GM23338 (cell line): ENCODE results near the gene GSG1L. TPM values are rescaled to one million over a fixed set of nuclear protein-coding genes. Genes with fewer than 3 reads are reported as not detected.

Experiments
- ATAC-seq: fragments of 200-7000 bp; cut with Tn5 transposase; 3 replicates; pipeline ENCODE4 v1.9.1; 2020
- DNase-seq: peaks from one replicate; pipeline ENCODE4 v3.0.0-alpha.2; 2015; ENCODE audit warnings: low spot score
- H2AFZ ChIP-seq: fragments of 200-600 bp; sonication (generic); 2 replicates; pipeline ENCODE4 v1.8.0; 2016; ENCODE audit warnings: antibody characterized with exemption, mild to moderate bottlenecking, moderate library complexity
- H3F3A ChIP-seq: fragments of 200-600 bp; sonication (generic); replicated peaks from 2 replicates; pipeline ENCODE4 v1.8.0; 2017; ENCODE audit warnings: antibody characterized with exemption, mixed run types, low read depth
- H3K27ac ChIP-seq: fragments of 200-600 bp; sonication (generic); 2 replicates; pipeline ENCODE4 v1.6.1; 2016; ENCODE audit warnings: low read depth
- H3K27me3 ChIP-seq: fragments of 200-600 bp; sonication (generic); 2 replicates; pipeline ENCODE4 v1.8.0; 2016; ENCODE audit warnings: mild to moderate bottlenecking, mixed run types, moderate library complexity; ENCODE audit not compliant: insufficient read depth
- H3K36me3 ChIP-seq: fragments of 200-600 bp; sonication (generic); 2 replicates; pipeline ENCODE4 v1.8.0; 2016; ENCODE audit warnings: mild to moderate bottlenecking; ENCODE audit not compliant: insufficient read depth
- H3K4me1 ChIP-seq: fragments of 200-600 bp; sonication (generic); 2 replicates; pipeline ENCODE4 v1.8.0; 2016; ENCODE audit warnings: mild to moderate bottlenecking, moderate library complexity; ENCODE audit not compliant: insufficient read depth
- H3K4me2 ChIP-seq: fragments of 200-600 bp; sonication (generic); 2 replicates; pipeline ENCODE4 v1.7.1; 2017; ENCODE audit warnings: mixed run types
- H3K4me3 ChIP-seq: fragments of 200-600 bp; sonication (generic); 2 replicates; pipeline ENCODE4 v1.6.1; 2016; ENCODE audit warnings: mixed run types
- H3K79me2 ChIP-seq: fragments of 200-600 bp; sonication (generic); replicated peaks from 2 replicates; pipeline ENCODE4 v1.8.0; 2017; ENCODE audit warnings: mild to moderate bottlenecking; ENCODE audit not compliant: insufficient read depth
- H3K9me2 ChIP-seq: fragments of 200-600 bp; sonication (generic); 2 replicates; pipeline ENCODE4 v1.8.0; 2017; ENCODE audit not compliant: insufficient read depth
- H4K20me1 ChIP-seq: fragments of 200-600 bp; sonication (generic); replicated peaks from 2 replicates; pipeline ENCODE4 v1.8.0; 2017; ENCODE audit warnings: mild to moderate bottlenecking; ENCODE audit not compliant: insufficient read depth
- H3K27ac Mint-ChIP-seq: 2 replicates; pipeline ENCODE4 v1.8.0; 2020; ENCODE audit warnings: inconsistent platforms, mild to moderate bottlenecking, moderate library complexity, mixed read lengths
- H3K27me3 Mint-ChIP-seq: 3 replicates; pipeline ENCODE4 v1.8.0; 2022; ENCODE audit warnings: low read depth, mild to moderate bottlenecking, moderate library complexity, mixed read lengths, inconsistent platforms; ENCODE audit not compliant: insufficient read depth, poor library complexity
- H3K36me3 Mint-ChIP-seq: 3 replicates; pipeline ENCODE4 v1.8.0; 2021; ENCODE audit warnings: low read depth, mild to moderate bottlenecking, inconsistent platforms, moderate library complexity, mixed read lengths
- H3K4me1 Mint-ChIP-seq: 3 replicates; pipeline ENCODE4 v1.8.0; 2020; ENCODE audit warnings: mild to moderate bottlenecking, inconsistent platforms, mixed read lengths
- H3K4me3 Mint-ChIP-seq: 3 replicates; pipeline ENCODE4 v1.8.0; 2021; ENCODE audit warnings: moderate library complexity, mild to moderate bottlenecking, inconsistent platforms, mixed read lengths
- H3K9me3 Mint-ChIP-seq: 3 replicates; pipeline ENCODE4 v1.8.0; 2020; ENCODE audit warnings: moderate library complexity, mild to moderate bottlenecking, inconsistent platforms, mixed read lengths
- CREB1 ChIP-seq: fragments of 250-450 bp; sonication (Bioruptor Pico); IDR thresholded peaks from 2 replicates; pipeline ENCODE4 v1.5.0; 2020; ENCODE audit warnings: low read depth, mild to moderate bottlenecking, moderate library complexity
- EZH2phosphoT487 ChIP-seq: fragments of 200-600 bp; sonication (generic); IDR thresholded peaks from one replicate; pipeline ENCODE4 v1.8.1; 2018; ENCODE audit warnings: antibody characterized with exemption; ENCODE audit not compliant: unreplicated experiment
- NANOG ChIP-seq: IDR thresholded peaks from 2 replicates; pipeline ENCODE4 v1.6.1; 2016; ENCODE audit warnings: antibody characterized with exemption, borderline replicate concordance
- STAT1 ChIP-seq: IDR thresholded peaks from one replicate; pipeline ENCODE4 v1.6.1; 2016; ENCODE audit warnings: antibody characterized with exemption; ENCODE audit not compliant: unreplicated experiment
- ZNF114 ChIP-seq: fragments of 250-450 bp; sonication (Bioruptor Pico); IDR thresholded peaks from 2 replicates; pipeline ENCODE4 v1.5.0; 2020; ENCODE audit warnings: mild to moderate bottlenecking, moderate library complexity
- ZNF462 ChIP-seq: fragments of 250-450 bp; sonication (Bioruptor Pico); IDR thresholded peaks from 2 replicates; pipeline ENCODE4 v1.5.0; 2020; ENCODE audit warnings: mild to moderate bottlenecking, moderate library complexity
- polyA plus RNA-seq: library from polyadenylated mRNA; unstranded; fragments of >200 nt; fragmentation: Nextera tagmentation; extraction: Ambion mirVana; gene quantifications from 2 replicates; pipeline ENCODE4 v1.2.1, GENCODE V29; 2016
- total RNA-seq: library from RNA; depleted of rRNA; stranded (reverse); fragments of >200 nt; shearing (Covaris generic); gene quantifications from 2 replicates; pipeline ENCODE4 v1.2.3, GENCODE V29; 2014
- TF ChIP-seq, protein P1 (sequence below), 2 experiments: fragments of 200-600 bp in 1 of 2; sonication (generic) in 1 of 2; conservative IDR thresholded peaks; 2 replicates each; pipeline versions ENCODE4 v1.5.1 to v1.6.1; 2016 to 2017; ENCODE audit warnings: antibody characterized with exemption in 2 of 2, low read depth in 2 of 2, mild to moderate bottlenecking in 2 of 2, moderate library complexity in 1 of 2

GSG1L gene
- total and polyA plus RNA-seq, 2 experiments from 2014 or later: 0.36 to 0.63 TPM

DNA sequence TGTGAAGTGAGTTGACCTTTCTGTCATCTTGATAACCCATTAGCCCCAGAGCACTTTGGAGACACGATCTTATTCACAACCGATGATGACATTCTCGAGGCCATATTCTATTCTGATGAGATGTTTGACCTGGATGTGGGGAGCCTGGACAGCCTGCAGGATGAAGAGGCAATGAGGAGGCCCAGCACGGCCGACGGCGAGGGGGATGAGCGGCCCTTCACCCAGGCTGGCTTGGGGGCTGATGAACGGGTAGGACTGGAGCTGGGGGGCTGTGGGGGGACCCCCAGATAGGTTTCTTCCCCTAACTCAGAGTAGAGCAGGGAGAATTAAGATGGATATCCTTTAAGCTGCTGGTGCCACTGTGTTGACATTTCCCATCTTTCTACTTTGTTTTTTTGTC is 311.8 kb downstream of the GSG1L start (continued):
- no peak for TF ChIP-seq ZNF462
- TF ChIP-seq, protein P1, sequence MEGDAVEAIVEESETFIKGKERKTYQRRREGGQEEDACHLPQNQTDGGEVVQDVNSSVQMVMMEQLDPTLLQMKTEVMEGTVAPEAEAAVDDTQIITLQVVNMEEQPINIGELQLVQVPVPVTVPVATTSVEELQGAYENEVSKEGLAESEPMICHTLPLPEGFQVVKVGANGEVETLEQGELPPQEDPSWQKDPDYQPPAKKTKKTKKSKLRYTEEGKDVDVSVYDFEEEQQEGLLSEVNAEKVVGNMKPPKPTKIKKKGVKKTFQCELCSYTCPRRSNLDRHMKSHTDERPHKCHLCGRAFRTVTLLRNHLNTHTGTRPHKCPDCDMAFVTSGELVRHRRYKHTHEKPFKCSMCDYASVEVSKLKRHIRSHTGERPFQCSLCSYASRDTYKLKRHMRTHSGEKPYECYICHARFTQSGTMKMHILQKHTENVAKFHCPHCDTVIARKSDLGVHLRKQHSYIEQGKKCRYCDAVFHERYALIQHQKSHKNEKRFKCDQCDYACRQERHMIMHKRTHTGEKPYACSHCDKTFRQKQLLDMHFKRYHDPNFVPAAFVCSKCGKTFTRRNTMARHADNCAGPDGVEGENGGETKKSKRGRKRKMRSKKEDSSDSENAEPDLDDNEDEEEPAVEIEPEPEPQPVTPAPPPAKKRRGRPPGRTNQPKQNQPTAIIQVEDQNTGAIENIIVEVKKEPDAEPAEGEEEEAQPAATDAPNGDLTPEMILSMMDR (conservative IDR thresholded peaks at IDR 0.05; ENCODE audit: low read depth in 2 of 2): no peak
- no peak for TF ChIP-seq NANOG
- TF ChIP-seq STAT1: no peak
- no peak for TF ChIP-seq EZH2phosphoT487
- no peak for TF ChIP-seq ZNF114 (CRISPR knock-in tag)
- TF ChIP-seq CREB1 (CRISPR knock-in tag): no peak

DNA sequence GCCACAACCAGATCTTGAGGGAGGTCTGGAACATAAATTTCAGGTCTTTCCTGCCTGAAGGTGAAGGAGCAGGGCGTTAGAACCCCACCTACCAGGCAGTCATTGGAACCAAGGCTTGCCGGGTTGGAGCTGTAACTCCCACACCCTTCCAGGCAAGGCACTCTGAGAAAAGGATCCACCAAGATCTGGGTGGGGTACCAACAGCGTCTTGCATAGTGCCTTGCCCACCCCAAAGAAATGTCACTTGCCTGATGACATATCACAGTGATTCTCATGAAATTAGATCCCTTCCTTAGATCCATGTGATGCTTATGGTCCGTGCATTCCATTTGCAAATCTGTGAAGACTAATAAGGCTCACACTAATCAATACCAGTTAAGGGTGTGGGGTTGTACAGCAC is 312.3 kb downstream of the GSG1L start:
- H3K36me3 ChIP-seq: no peaks in the 10 kb centered on the region
- Mint-ChIP-seq H3K9me3 (no peaks in the 10 kb centered on the region), H3K27ac (no peak overlapping the region), H3K4me1 (peaks cover 8% of the 10 kb centered on the region; the same call in 2 of the 3 replicates), H3K4me3 (no peak overlapping the region), H3K27me3 (peaks cover 12% of the 10 kb centered on the region), H3K36me3 (no peaks in the 10 kb centered on the region)
- no peak for TF ChIP-seq CREB1 (CRISPR knock-in tag)
- H3K27me3 ChIP-seq: no peaks in the 10 kb centered on the region
- no peaks in the 10 kb centered on the region for H3K79me2 ChIP-seq
- H3K27ac ChIP-seq: no peak overlapping the region
- H4K20me1 ChIP-seq: no peaks in the 10 kb centered on the region
- H3F3A ChIP-seq: no peaks in the 10 kb centered on the region
- H3K4me1 ChIP-seq: no peaks in the 10 kb centered on the region
- H2AFZ ChIP-seq: no peak overlapping the region
- H3K9me2 ChIP-seq: no peaks in the 10 kb centered on the region
- DNase-seq (no peak), ATAC-seq (no peak)
- H3K4me3 ChIP-seq: no peak overlapping the region
- H3K4me2 ChIP-seq: no peak overlapping the region
